Measurements from ENCODE around the gene STK31. TPM values are rescaled to one million over a fixed set of nuclear protein-coding genes. Genes with fewer than 3 reads are reported as not detected.

The STK31 gene
- total and polyA plus RNA-seq, 2 donors (not counting 1 experiment from before 2014, with no cell fraction given): 0.13 to 1.8 TPM

- no peak overlapping the region for H3K4me2 ChIP-seq (replicated peaks; ENCODE audit: low read depth, low read length, poor library complexity, severe bottlenecking)
- no peaks in the 10 kb centered on the region for H3K4me1 Mint-ChIP-seq
- CTCF ChIA-PET: interaction anchor here (0.8 to 5.9 kb wide), 25 partner anchors 8 to 451 kb away, joined by 3 to 119 read pairs (median 4); no protein-coding TSS in a partner anchor
- H3K4me1 ChIP-seq (ENCODE audit: control insufficient read depth in 2 of 2, insufficient read depth in 2 of 2, low read length in 2 of 2): no peaks in the 10 kb centered on the region
- 0% methylated on average over 2 of the region's 8 CpGs for WGBS (ENCODE audit: insufficient coverage)
- H3K27ac Mint-ChIP-seq: no peak overlapping the region
- H3K9ac ChIP-seq (ENCODE audit: low read length): no peak overlapping the region
- no peak for TF ChIP-seq EZH2 (IDR thresholded peaks at IDR 0.05; ENCODE audit: borderline replicate concordance, insufficient read depth, low read depth, low read length, poor library complexity, severe bottlenecking)
- TF ChIP-seq, protein P1, sequence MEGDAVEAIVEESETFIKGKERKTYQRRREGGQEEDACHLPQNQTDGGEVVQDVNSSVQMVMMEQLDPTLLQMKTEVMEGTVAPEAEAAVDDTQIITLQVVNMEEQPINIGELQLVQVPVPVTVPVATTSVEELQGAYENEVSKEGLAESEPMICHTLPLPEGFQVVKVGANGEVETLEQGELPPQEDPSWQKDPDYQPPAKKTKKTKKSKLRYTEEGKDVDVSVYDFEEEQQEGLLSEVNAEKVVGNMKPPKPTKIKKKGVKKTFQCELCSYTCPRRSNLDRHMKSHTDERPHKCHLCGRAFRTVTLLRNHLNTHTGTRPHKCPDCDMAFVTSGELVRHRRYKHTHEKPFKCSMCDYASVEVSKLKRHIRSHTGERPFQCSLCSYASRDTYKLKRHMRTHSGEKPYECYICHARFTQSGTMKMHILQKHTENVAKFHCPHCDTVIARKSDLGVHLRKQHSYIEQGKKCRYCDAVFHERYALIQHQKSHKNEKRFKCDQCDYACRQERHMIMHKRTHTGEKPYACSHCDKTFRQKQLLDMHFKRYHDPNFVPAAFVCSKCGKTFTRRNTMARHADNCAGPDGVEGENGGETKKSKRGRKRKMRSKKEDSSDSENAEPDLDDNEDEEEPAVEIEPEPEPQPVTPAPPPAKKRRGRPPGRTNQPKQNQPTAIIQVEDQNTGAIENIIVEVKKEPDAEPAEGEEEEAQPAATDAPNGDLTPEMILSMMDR (IDR thresholded peaks at IDR 0.05): peak; percentile 85
- intact Hi-C loops (cut with micrococcal nuclease): loop anchor here (1.0 kb wide), 6 partner anchors 142 to 450 kb away; no protein-coding TSS in a partner anchor
- no peak overlapping the region for H3K4me3 ChIP-seq (ENCODE audit: control extremely low read depth in 1 of 5, extremely low read depth in 1 of 5, insufficient read depth in 1 of 5, low read depth in 2 of 5, low read length in 4 of 5)
- no peaks in the 10 kb centered on the region for H3K27me3 ChIP-seq (replicated peaks in 1 of 4; ENCODE audit: control extremely low read depth in 1 of 4, control insufficient read depth in 3 of 4, insufficient read depth in 4 of 4, low read length in 3 of 4)
- H3K4me3 Mint-ChIP-seq: no peak overlapping the region
- no peaks in the 10 kb centered on the region for H3K79me2 ChIP-seq (ENCODE audit: control insufficient read depth, insufficient read depth, low read length)
- ATAC-seq (ENCODE audit: low read depth) (peak; percentile 39), DNase-seq (peak; percentile 66)
- H3K9me3 ChIP-seq (ENCODE audit: control extremely low read depth in 1 of 3, control insufficient read depth in 2 of 3, insufficient read depth in 1 of 3, low read length in 2 of 3): peaks cover 0 to 3% (median 0%) of the 10 kb centered on the region in 3 donors
- no peaks in the 10 kb centered on the region for H3K27me3 Mint-ChIP-seq
- H2AFZ ChIP-seq (ENCODE audit: insufficient read depth, low read depth, low read length, poor library complexity, severe bottlenecking): no peak overlapping the region
- H3K27ac ChIP-seq (ENCODE audit: low read length in 2 of 2): no peak overlapping the region
- H3K36me3 ChIP-seq (replicated peaks in 1 of 2; ENCODE audit: control extremely low read depth in 1 of 2, control insufficient read depth in 1 of 2, extremely low read depth in 1 of 2, insufficient read depth in 2 of 2, low read length in 1 of 2): no peaks in the 10 kb centered on the region
- POLR2A ChIA-PET: no interaction called here
- no peaks in the 10 kb centered on the region for H4K20me1 ChIP-seq (ENCODE audit: control insufficient read depth, insufficient read depth, low read length, poor library complexity, severe bottlenecking)
- no peaks in the 10 kb centered on the region for H3K9me3 Mint-ChIP-seq (ENCODE audit: insufficient read depth)
These were observed 2.6 kb downstream of the STK31 start for GRCh38 chr7:23712368-23713284.
